GM21723 (cell line): ENCODE measurements around the gene TFEC.
"Not testable (repeated sequence)": the region's sequence is repeated elsewhere in the genome, so short reads cannot be mapped to it uniquely, and the experiment has no call there.

Experiments
- ATAC-seq: cut with Tn5 transposase; IDR thresholded peaks from one replicate; pipeline ENCODE4 v1.9.1; 2021; ENCODE audit warnings: mild to moderate bottlenecking, moderate library complexity; ENCODE audit not compliant: unreplicated experiment

TFEC gene

GRCh38 chr7:115932880-115933279 lies 97.7 kb downstream of the TFEC start:
- no peak for ATAC-seq

GRCh38 chr7:115930184-115930583 lies 100.4 kb downstream of the TFEC start:
- not testable (repeated sequence) for ATAC-seq

- ATAC-seq, result not testable (repeated sequence)
Observed at GRCh38 chr7:115929736-115930135, 100.8 kb downstream of the TFEC start.

- ATAC-seq, result no peak
Observed at GRCh38 chr7:115924411-115924810, 106.2 kb downstream of the TFEC start.

GRCh38 chr7:115920367-115920766 lies 110.2 kb downstream of the TFEC start:
- no peak for ATAC-seq

- no peak for ATAC-seq
Observed at GRCh38 chr7:115914951-115915350, 115.6 kb downstream of the TFEC start.

- ATAC-seq, result no peak
Observed at GRCh38 chr7:115911465-115911864, 119.1 kb downstream of the TFEC start.

GRCh38 chr7:115910541-115911164 lies 119.9 kb downstream of the TFEC start:
- peak; percentile 68 for ATAC-seq

- no peak for ATAC-seq
Observed at GRCh38 chr7:115906731-115907130, 123.8 kb downstream of the TFEC start.

- ATAC-seq, result no peak
Observed at GRCh38 chr7:115889669-115889984, 140.9 kb downstream of the TFEC start.

GRCh38 chr7:115888981-115889668 lies 141.4 kb downstream of the TFEC start:
- no peak for ATAC-seq

GRCh38 chr7:115885550-115885949 lies 145.0 kb downstream of the TFEC start:
- no peak for ATAC-seq
